Loucy (cell line): ENCODE results near the gene PAFAH1B1.
"Not testable (repeated sequence)": the region's sequence is repeated elsewhere in the genome, so short reads cannot be mapped to it uniquely, and the experiment has no call there.

Source experiments
- H2AFZ ChIP-seq: fragments of 200-600 bp; sonication (generic); 2 replicates; pipeline ENCODE4 v1.6.0; 2016; ENCODE audit warnings: antibody characterized with exemption, mild to moderate bottlenecking, low read length, moderate library complexity
- H3F3A ChIP-seq: fragments of 200-600 bp; 2 replicates; pipeline ENCODE4 v1.6.0; 2016; ENCODE audit warnings: antibody characterized with exemption, low read depth, mild to moderate bottlenecking
- H3K27me3 ChIP-seq: fragments of 200-600 bp; sonication (generic); 2 replicates; pipeline ENCODE4 v1.6.1; 2014; ENCODE audit warnings: low read length, mild to moderate bottlenecking; ENCODE audit not compliant: insufficient read depth, poor library complexity, severe bottlenecking
- H3K36me3 ChIP-seq: fragments of 200-600 bp; sonication (generic); 2 replicates; pipeline ENCODE4 v1.6.1; 2016; ENCODE audit warnings: low read length; ENCODE audit not compliant: insufficient read depth
- H3K4me1 ChIP-seq: fragments of 200-600 bp; sonication (generic); 2 replicates; pipeline ENCODE4 v1.5.1; 2014; ENCODE audit warnings: low read length, mild to moderate bottlenecking; ENCODE audit not compliant: insufficient read depth, poor library complexity, severe bottlenecking
- H3K4me2 ChIP-seq: fragments of 200-600 bp; sonication (generic); 2 replicates; pipeline ENCODE4 v1.6.0; 2014; ENCODE audit warnings: antibody characterized with exemption, low read length, low read depth, mild to moderate bottlenecking; ENCODE audit not compliant: poor library complexity, severe bottlenecking
- H3K4me3 ChIP-seq: fragments of 200-600 bp; sonication (generic); 2 replicates; pipeline ENCODE4 v1.5.1; 2014; ENCODE audit warnings: low read length, mild to moderate bottlenecking, mixed read lengths; ENCODE audit not compliant: poor library complexity, severe bottlenecking
- H3K79me2 ChIP-seq: fragments of 200-600 bp; sonication (generic); 2 replicates; pipeline ENCODE4 v1.6.1; 2014; ENCODE audit warnings: low read length; ENCODE audit not compliant: insufficient read depth
- H3K9ac ChIP-seq: fragments of 200-600 bp; sonication (generic); 2 replicates; pipeline ENCODE4 v1.6.0; 2014; ENCODE audit warnings: mild to moderate bottlenecking, low read depth, low read length, moderate library complexity; ENCODE audit not compliant: poor library complexity, severe bottlenecking
- H3K9me2 ChIP-seq: fragments of 200-600 bp; sonication (generic); replicated peaks from 2 replicates; pipeline ENCODE4 v1.6.1; 2016; ENCODE audit warnings: low read depth, low read length, mixed read lengths
- H3K9me3 ChIP-seq: fragments of 200-600 bp; sonication (generic); 2 replicates; pipeline ENCODE4 v1.6.1; 2014; ENCODE audit warnings: mild to moderate bottlenecking, antibody characterized with exemption, low read length, low read depth; ENCODE audit not compliant: insufficient read depth
- H4K20me1 ChIP-seq: fragments of 200-600 bp; sonication (generic); 2 replicates; pipeline ENCODE4 v1.6.0; 2014; ENCODE audit warnings: antibody characterized with exemption, low read length, mild to moderate bottlenecking; ENCODE audit not compliant: insufficient read depth, poor library complexity, severe bottlenecking
- EZH2phosphoT487 ChIP-seq: fragments of 200-600 bp; IDR thresholded peaks from 2 replicates; pipeline ENCODE4 v1.6.1; 2018; ENCODE audit warnings: antibody characterized with exemption, mild to moderate bottlenecking, moderate library complexity, borderline replicate concordance
- TF ChIP-seq, protein P1 (sequence below): fragments of 200-600 bp; sonication (generic); conservative IDR thresholded peaks from 2 replicates; pipeline ENCODE4 v1.5.1; 2014; ENCODE audit warnings: mild to moderate bottlenecking, antibody characterized with exemption, low read length

PAFAH1B1 gene

GRCh38 chr17:2624292-2624731 is 30.9 kb downstream of the PAFAH1B1 start:
- Histone ChIP-seq H4K20me1 (peaks cover 80% of the 10 kb centered on the region), H3K4me1 (no peaks in the 10 kb centered on the region), H3K4me3 (no peak overlapping the region), H3K9ac (no peak overlapping the region), H3K27me3 (no peaks in the 10 kb centered on the region), H3K9me3 (no peaks in the 10 kb centered on the region), H3K9me2 (no peaks in the 10 kb centered on the region), H3F3A (no peaks in the 10 kb centered on the region), H3K4me2 (no peak overlapping the region), H3K36me3 (peaks cover 20% of the 10 kb centered on the region; the same call in 1 of the 2 replicates), H2AFZ (no peak overlapping the region), H3K79me2 (peaks cover 100% of the 10 kb centered on the region)
- no peak for TF ChIP-seq EZH2phosphoT487
- TF ChIP-seq, protein P1, sequence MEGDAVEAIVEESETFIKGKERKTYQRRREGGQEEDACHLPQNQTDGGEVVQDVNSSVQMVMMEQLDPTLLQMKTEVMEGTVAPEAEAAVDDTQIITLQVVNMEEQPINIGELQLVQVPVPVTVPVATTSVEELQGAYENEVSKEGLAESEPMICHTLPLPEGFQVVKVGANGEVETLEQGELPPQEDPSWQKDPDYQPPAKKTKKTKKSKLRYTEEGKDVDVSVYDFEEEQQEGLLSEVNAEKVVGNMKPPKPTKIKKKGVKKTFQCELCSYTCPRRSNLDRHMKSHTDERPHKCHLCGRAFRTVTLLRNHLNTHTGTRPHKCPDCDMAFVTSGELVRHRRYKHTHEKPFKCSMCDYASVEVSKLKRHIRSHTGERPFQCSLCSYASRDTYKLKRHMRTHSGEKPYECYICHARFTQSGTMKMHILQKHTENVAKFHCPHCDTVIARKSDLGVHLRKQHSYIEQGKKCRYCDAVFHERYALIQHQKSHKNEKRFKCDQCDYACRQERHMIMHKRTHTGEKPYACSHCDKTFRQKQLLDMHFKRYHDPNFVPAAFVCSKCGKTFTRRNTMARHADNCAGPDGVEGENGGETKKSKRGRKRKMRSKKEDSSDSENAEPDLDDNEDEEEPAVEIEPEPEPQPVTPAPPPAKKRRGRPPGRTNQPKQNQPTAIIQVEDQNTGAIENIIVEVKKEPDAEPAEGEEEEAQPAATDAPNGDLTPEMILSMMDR = no peak

- Histone ChIP-seq H3K36me3 (peaks cover 14% of the 10 kb centered on the region; the same call in 1 of the 2 replicates), H4K20me1 (peaks cover 81% of the 10 kb centered on the region), H3K79me2 (peaks cover 100% of the 10 kb centered on the region)
- not testable (repeated sequence) for H3K9me3 ChIP-seq, H3K9ac ChIP-seq, H3K9me2 ChIP-seq, H3K4me3 ChIP-seq, H3F3A ChIP-seq, H3K4me2 ChIP-seq, H3K27me3 ChIP-seq, H3K4me1 ChIP-seq, H2AFZ ChIP-seq
Observed at GRCh38 chr17:2626626-2627219, 33.3 kb downstream of the PAFAH1B1 start.

DNA sequence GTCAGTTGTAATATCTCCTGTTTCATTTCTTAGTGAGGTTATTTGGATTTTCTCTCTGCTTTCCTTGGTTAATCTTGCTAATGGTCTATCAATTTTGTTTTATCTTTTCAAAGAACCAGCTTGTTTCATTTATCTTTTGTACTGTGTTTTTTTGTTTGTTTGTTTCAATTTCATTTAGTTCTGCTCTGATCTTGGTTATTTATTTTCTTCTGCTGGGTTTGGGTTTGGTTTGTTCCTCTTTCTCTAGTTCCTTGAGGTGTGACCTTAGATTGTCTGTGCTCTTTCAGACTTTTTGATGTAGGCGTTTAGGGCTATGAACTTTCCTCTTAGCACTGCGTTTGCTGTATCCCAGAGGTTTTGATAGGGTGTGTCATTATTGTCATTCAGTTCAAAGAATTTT is 35.5 kb downstream of the PAFAH1B1 start:
- not testable (repeated sequence) for H3K9me2 ChIP-seq, H3F3A ChIP-seq, H3K4me1 ChIP-seq, H3K9me3 ChIP-seq, H2AFZ ChIP-seq, H3K4me3 ChIP-seq, H3K36me3 ChIP-seq, H3K9ac ChIP-seq, H3K27me3 ChIP-seq, H3K4me2 ChIP-seq
- Histone ChIP-seq H4K20me1 (peaks cover 95% of the 10 kb centered on the region), H3K79me2 (peaks cover 100% of the 10 kb centered on the region)

GRCh38 chr17:2631211-2631610 is 37.8 kb downstream of the PAFAH1B1 start:
- Histone ChIP-seq H3F3A (0 out of 2 replicates have a peak, but pooled peaks cover 3% of the 10 kb centered on the region), H2AFZ (no peak overlapping the region), H3K36me3 (peaks cover 12% of the 10 kb centered on the region; the same call in 1 of the 2 replicates), H3K4me3 (no peak overlapping the region), H3K4me2 (no peak overlapping the region), H3K9me3 (no peaks in the 10 kb centered on the region), H3K9me2 (no peaks in the 10 kb centered on the region), H3K27me3 (no peaks in the 10 kb centered on the region), H3K4me1 (no peaks in the 10 kb centered on the region), H3K79me2 (peaks cover 100% of the 10 kb centered on the region), H3K9ac (no peak overlapping the region), H4K20me1 (peaks cover 95% of the 10 kb centered on the region)
- TF ChIP-seq EZH2phosphoT487 = no peak
- TF ChIP-seq, protein P1 = no peak
